CD4-positive, alpha-beta T cell treated with Interleukin-1 beta for 1 hour (primary cell): ENCODE data around the gene LSM3.
"Not testable (repeated sequence)": the region's sequence is repeated elsewhere in the genome, so short reads cannot be mapped to it uniquely, and the experiment has no call there.

Experiments
- DNase-seq, 2 donors: peaks; one replicate each; pipeline ENCODE4 v3.0.0-alpha.2; 2020 to 2022

LSM3 gene

DNA sequence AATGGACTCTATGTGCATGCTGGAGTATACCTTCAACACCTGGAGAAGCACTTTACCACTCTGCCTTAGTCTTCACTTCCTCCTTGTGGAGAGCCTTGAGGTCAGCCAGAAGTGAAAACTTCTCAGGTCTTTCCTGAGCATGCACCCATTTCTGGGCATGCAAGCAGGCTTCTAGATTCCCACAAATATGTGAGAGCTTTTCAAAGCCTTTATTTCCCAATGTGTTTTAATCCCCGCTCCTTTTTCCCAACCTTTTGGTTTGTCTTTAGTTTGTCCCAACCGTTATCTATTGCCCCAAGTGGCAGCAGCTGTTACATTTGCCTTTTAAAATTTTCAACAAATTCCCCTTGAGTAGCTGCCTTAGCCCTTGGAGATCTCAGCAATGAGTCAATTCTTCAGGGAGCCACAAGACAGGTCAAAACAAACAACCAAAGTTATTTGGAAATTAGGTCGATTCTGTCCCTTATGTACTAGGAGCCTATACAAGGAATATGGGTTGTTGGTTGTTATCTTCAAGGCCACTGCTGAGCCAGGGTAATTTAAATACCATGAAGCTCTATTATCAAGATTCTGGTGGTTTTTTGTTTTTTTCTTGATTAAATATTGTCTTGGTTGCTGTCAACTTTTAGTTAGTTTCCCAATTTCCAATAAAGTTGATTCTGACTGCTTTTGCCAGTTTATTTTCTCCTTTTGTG, 44.4 kb downstream of the LSM3 start:
- no peak for DNase-seq

DNA sequence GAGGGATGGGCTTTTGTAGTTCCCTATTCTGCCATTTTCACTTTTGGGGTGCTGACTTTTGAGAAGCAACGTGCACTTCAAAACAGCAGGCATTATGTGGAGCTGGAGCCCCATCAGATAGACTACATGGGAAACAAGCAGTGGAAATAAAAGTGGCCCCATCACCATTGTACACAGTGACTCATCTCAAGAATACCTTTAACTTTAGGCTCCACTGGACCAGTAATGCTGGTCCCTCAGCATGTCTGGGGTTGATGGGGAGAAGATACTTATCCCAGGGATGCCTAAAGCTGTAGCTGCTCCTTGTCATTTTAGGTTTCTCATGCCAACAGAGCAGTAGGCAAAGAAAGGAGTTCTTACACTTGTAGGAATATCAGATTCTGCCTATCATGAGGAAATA, 45.0 kb downstream of the LSM3 start:
- DNase-seq = no peak

DNA sequence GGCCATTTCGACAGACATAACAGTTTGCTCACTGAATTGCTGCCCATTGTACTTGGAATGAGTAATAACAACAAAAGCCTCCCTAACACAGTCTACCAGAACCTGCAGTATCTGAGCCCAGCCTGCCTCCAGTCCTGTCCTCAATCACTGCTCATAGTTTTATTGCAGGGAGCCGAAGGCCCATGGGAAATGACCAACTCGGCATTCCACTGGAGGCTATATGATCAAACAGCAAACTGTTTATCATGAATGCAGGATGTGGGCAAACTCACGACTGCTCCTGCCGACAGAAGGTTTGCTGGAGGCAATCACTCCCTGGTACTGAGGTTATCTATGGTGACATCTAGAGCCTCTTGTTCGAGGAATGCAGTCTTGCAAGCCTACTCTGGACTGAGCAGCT, 46.3 kb downstream of the LSM3 start:
- DNase-seq = no peak

DNA sequence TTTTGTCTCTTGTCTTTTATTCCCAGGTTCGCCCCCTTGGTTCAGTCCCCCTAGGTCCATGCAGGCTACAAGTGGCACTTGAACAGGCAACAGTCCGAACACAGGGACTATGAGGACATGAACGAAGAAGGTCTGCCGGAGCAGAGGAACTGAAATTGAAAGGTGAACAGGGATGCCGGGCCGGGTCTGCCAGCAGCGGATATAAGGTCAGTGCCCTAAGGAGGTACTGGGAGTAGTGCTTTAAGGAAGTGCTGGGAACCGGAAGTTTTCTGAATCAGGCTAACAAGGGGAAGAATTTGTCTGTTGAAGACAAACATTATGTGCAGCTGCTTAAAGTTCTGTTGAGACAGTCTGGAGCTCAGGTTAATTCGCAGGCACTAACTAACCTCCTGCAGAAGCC, 46.8 kb downstream of the LSM3 start:
- DNase-seq = no peak

DNA sequence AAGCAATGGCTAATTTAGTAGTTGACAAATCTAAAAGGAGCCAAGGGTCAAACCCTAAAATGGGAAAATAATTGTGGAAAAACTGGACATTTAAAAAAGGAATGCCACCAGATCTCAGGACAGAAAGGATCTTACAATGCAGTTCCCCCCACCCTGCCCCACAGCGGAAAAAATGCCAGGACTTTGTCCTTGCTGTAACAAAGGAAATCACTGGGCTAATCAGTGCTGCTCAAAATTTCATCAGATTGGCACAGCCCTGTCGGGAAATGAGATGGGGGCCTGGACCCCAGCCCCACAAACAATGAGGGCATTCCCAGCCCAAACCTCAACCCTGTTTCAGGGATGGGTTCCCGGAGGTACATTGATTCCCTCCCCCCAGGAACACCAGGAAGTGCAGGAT, 47.7 kb downstream of the LSM3 start:
- not testable (repeated sequence) for DNase-seq

DNA sequence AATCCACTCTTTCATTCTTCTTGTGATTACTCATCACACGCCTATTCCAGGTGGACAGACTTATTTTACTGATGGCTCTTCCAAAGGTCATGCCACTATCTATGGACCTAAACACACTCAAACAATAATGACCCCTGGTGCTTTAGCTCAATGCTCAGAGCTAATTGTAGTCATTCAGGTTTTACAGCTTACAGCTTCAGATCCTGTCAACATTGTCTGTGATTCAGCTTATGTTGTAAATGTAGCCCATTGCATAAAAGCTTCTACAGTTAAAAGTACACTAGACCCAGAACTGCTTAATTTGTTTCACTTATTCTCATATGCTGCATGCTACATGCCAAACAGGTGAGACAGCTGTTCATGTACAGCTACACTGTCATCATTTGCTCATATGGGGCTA, 49.2 kb downstream of the LSM3 start:
- DNase-seq = no peak

DNA sequence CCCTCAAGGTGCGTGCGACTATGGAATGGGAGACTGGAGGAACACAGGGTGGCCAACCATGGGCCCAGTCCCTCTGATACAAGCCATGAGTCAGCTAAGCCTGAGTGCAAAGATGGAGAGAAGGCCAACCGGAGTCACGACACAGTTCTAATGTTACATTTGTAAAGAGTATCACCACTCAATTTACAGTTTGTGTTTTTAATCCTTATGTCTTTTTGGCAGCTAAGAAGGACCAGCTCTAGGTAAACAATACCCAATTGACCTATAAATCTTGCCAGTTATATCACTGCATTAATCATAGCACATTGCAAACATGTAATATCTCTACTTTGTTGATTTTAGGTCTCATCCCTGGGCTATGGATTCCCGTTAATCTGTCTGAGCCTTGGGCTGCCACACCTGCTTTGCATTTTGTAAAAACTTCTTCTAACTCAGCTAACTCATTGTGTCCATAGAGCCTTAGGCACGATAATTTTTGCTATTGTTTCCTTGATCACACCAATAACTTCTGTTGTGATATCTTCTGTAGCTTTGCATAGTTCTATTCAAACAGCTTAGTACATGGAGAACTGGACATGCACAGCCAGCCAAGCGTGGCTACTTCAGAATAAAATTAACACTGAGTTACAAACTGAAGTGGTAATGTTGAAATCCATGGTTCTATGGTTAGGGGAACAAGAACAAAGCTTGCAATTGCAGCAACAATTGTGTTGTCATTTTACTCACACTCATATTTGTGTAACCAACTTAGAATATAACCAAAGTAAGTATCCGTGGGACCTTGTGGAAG, 50.3 kb downstream of the LSM3 start:
- no peak for DNase-seq

DNA sequence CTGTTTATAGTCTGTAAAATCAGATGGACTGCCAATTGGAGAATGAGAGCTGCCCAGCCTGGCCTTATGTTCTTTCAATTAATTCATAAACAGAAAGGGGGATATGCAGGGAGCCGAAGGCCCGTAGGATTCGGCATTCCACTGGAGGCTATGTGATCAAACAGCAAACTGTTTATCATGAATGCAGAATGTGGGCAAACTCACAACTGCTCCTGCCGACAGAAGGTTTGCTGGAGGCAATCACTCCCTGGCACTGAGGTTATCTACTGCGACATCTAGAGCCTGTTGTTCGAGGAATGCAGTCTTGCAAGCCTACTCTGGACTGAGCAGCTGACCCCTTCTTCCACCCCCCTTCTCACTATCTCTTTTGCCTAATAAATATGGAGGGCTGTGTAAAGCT, 51.1 kb downstream of the LSM3 start:
- not testable (repeated sequence) for DNase-seq

DNA sequence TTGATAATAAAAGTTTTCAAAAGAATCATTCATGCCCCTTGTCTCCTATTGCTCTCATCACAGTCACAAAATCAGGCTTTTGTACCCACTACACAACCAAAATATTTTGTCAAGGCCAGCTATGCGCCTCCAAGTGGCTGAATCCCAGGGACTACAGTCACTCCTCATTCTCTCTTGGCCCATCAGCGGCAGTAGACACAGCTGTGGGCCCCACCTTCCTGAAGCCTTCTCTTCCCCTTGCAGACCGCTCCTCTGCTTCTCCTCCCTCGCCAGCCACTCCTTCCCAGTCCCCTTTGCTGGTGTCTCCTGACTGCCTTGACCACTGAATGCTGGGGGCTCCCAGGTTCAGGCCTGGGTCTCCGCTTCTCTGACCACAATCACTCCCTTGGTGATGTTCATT, 52.1 kb downstream of the LSM3 start:
- DNase-seq = no peak

DNA sequence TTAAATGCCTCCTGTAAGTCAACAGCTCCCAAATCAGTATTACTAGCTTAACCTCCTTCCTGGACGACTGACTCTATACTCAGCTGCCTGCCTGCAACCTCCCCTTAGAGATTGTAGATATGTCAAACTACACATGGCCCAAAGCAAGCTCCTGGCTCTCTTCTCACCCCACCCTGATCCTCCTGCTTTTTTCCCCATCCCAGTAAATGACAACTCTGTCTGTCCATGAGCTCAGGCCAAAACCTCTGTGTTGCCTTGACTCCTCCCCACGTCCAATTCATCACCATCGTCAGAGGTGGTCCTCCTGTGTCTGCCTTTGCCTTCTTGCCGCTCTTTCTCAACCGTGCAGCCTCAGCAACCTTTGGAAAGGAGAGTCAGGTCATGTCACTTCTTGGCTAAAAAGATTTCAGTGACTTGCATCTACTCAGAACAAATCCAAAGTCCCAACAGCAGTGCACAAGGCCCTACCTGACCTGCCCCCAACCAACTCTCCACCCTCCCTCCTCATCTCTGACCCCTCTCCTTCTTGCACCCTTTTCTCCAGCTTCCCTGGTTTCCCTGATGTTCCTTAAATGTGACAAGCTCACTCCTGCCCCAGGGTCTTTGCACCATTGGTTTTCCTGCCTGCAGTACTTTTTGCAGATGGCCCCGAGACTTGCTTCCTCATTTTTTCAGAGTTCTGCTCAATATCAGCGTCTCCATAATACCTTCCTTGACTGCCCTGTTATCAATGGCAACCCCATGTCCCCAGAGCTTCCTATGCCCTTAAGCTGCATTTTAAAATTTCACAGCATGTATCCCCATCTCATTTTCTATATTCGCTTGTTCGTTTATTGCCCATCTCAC, 52.8 kb downstream of the LSM3 start:
- DNase-seq = no peak

DNA sequence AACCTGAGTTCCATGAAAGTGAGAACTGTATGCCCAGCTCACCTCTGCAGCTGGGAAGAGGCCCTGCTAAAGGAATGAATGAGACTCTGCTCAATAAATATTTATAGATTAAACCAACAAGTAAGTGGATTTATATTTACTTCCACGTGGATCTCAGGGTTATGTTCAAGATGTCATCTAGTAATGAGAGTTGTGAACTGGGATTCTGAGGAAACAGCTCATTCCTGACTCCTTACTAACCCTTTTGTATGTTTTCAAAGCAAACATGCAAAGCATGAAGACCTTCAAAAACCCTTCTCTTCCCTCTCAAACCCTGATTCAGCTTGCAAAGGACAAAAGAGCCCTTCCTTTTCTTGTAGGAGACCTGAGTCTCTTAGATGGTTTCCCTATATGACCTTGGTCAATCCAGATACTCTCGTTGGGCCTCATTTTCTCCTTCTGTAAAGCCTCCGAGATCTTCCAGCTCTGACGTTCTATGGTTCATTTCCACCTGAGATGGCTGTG, 53.4 kb downstream of the LSM3 start:
- no peak for DNase-seq

DNA sequence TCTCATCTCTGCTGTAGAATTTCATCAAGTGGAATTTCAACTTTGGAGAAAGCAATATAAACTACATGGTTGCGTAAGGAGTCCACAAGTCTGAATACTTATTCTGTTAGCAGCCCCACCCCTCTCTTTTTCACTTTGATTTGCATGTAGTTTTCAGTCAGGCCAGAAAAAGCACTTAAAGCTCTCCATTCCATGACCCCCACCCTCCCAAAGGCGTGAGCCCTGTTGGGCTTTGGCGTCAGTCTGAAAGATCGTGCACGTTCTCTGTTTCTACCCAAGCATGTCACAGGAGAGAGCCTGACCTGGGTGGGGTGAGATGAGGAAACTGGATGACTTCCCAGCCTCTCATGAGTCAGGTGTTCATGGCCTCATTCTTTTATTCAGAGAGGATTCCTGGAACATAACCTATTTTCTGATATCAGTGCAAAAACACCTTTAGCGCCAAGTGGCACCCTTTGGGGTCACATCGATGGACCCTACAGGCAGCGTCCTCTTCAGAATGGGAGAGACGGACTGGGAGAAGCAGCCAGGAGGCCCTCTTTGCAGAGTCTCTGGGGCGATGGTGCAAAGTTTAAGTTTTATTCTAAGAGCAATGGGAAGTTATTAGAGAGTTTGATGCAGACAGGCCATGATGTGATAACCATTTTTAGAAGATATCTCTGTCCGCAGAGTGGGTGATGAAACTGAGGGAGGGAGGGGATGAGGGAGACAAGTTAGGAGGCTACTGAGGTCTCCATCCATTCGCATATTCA, 55.8 kb downstream of the LSM3 start:
- no peak for DNase-seq

DNA sequence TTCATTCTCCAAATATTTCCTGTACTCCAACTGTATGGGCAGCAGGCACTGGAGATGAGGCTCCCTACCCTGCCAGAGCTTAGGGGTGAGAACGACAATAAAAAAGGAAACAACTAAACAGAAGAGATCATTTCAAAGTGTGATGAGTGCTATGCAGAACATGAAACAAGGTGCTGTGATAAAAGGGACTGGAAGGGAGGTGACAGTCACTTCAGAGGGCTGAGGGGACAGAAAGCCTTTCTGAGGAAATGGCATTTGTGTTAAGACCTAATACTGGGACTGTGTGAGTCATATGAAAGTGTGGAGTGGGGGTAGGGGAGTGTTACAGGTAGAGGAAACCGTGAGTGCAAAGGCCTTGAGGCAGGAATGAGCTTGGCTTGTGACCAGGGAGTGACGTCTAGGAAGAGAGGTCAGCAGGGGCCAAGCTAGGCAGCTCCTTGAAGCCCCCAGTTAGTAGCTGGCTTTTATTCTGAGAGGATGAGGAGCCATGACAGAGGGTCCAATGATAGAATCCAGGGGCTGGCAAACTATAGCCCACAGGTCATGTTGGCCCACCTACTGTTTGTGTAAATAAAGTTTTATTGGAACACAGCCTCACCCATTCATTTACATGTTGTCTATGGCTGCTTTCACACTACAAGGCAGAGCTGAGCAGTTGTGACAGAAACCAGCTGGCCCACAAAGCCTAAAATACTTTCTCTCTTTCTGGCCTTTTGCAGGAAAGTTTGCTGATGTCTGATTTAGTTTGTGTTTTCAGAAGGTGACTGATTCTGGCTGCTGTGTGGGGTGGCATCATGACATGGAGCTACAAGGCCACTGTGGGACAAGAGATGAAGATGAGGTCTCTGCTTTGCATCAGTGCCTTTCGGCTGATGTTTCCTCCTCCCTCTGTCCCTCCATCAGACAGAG, 56.6 kb downstream of the LSM3 start:
- no peak for DNase-seq

DNA sequence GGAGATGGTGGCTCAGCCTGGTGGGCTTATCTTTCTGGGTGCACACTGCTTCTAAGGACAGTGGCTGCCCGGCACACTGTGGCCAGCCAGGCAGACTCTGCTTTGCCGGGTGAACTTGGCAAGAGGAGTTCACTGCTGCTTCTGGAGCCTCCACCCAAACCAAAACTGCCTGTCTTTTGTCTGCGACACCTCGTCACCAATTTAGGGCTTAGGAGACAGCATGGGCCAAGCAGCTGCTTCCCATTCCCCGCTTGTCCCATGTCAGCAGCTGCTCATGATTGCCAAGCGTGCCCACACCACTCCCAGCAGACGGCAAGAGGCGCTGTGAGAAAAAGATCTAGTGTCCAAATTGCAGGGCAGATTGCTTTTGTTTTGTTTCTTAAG, 57.3 kb downstream of the LSM3 start:
- no peak for DNase-seq

DNA sequence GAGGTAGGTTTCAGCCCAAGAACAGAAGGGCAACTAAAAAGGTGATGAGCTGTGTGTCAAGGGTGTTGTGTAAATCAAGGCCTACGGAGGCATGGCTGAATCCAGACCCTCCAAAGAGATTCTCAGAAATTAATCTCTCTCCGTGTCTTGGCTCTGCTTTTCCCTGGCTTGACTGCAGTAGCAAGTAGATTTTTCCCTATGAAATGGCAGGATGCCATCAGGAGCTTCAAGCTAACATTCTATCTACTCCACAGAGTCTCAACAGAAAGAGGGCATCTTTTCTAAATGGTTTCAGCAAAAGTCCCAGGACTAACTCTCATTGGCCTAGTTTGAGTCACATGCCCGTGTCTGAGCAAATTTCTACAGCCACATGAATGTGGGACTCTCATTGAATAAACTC, 58.3 kb downstream of the LSM3 start:
- no peak for DNase-seq

DNA sequence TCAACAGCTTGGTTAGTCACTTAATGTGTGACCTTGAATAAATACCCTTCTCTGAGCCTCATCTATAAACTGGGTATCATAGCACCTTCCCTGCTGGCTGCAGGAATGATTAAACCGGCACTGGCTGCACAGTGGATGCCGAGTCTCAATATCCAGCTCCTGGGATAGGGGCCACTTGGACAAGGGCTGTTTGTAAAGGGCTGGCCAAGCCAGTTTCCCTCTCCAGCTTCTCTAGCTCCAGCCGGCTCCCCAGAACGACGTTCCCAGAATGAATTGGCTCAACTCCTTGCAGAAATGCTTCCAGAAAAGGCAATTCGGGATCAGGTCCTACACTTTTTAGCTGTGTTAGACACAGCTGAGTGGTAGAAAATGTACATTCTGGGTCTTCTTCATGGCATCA, 58.8 kb downstream of the LSM3 start:
- no peak for DNase-seq

DNA sequence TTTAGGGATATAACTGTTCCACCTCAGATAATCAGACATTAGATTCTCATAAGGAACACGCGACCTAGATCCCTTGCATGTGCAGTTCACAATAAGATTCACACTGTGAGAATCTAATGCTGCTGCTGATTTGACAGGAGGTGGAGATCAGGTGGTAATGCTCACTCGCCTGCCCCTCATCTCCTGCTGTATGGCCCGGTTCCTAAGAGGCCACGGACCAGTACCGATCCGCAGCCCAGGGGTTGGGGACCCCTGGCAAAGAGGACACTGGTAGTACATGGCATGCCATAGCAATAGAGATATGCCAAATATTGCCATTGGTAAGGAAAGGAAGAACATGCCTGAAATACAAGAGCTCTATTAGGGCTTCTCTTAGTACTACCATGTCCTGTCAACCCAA, 59.7 kb downstream of the LSM3 start:
- DNase-seq = no peak

DNA sequence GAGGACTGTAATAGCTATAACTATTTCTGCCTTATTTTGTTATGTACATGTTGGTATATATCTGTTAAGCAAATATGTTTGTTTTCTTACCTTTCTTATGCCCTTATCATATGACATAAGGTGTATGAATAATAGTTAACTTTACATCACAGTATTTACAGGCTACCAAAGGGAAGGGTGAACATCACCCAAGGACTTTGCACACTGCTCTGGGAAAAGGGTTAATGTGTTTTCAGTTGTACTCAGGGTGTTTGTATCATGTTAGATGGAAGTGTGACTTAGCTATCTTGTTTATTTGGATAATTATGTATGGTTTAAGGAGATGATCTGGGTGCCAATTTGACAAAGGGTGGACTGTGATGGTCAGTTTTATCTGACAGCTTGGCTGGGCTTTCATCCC, 60.3 kb downstream of the LSM3 start:
- no peak for DNase-seq

DNA sequence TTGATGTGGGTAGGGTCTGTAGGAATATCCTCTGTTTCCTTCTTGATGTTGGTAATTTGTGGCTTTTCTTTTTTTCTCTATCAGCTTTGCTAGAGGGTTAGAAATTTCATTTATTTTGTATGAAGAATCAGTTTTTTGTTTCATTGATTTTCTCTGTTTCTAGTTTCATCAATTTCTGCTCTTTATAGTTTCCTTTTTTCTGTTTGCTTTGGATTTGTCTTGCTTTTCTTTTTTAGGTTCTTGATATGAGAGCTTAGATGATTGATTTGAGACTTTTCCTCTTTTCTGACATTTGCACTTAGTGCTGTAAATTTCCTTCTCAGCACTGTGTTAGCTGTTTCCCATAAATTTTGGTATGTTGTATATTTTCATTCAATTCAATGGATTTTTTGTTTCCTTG, 61.3 kb downstream of the LSM3 start:
- DNase-seq = no peak

DNA sequence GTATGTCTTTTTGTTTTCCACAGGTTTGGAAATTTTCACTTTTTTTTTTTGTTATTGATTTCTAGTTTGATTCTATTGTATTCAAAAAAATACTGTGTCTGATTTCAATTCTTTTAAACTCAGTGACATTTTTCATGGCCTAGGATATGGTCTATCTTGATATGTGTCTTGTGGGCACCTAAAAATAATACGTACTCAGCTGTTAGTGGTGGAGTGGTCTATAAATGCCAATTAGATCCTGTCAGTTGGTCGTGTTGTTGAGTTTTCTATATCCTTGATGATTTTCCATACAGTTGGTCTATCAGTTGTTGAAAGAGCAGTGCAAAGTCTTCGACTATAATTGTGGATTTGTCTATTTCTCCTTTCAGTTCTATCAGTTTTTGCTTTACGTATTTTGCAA, 61.7 kb downstream of the LSM3 start:
- no peak for DNase-seq

DNA sequence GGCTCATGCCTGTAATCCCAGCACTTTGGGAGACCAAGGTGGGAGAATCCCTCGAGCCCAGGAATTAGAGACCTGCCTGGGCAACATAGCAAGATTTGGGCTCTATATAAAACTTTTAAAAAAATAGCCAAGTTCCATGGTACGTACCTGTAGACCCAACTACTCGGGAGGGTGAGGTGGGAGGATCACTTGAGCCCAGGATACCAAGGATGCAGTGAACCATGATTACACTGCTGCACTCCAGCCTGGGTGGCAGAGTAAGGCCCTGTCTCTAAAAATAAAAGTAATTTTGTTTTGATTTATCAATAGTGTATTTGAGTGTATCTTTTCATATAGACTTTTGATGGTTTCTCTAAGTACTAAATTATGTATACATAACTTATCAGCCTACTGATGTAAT, 63.1 kb downstream of the LSM3 start:
- no peak for DNase-seq
